MM.1S (cell line): ENCODE results near the gene DMRTA2.

ENCODE experiments used
- DNase-seq: peaks from one replicate; pipeline ENCODE4 v3.0.0-alpha.2; 2015
- H2AFZ ChIP-seq: fragments of 300-600 bp; sonication (generic); 2 replicates; pipeline ENCODE4 v1.6.0; 2016; ENCODE audit warnings: antibody characterized with exemption, low read length
- H3F3A ChIP-seq: fragments of 300-600 bp; sonication (generic); 2 replicates; pipeline ENCODE4 v1.6.1; 2016; ENCODE audit warnings: mild to moderate bottlenecking, antibody characterized with exemption, low read length, moderate library complexity, mixed read lengths; ENCODE audit not compliant: insufficient read depth
- H3K27ac ChIP-seq: fragments of 300-600 bp; sonication (generic); 2 replicates; pipeline ENCODE4 v1.5.1; 2016; ENCODE audit warnings: mild to moderate bottlenecking, low read length
- H3K27me3 ChIP-seq: fragments of 300-600 bp; sonication (generic); replicated peaks from 2 replicates; pipeline ENCODE4 v1.6.0; 2016; ENCODE audit warnings: low read length; ENCODE audit not compliant: insufficient read depth
- H3K36me3 ChIP-seq: fragments of 300-600 bp; sonication (generic); replicated peaks from 2 replicates; pipeline ENCODE4 v1.6.1; 2016; ENCODE audit warnings: mild to moderate bottlenecking, low read length, mixed read lengths; ENCODE audit not compliant: insufficient read depth
- H3K4me1 ChIP-seq: fragments of 300-600 bp; sonication (generic); 2 replicates; pipeline ENCODE4 v1.6.1; 2016; ENCODE audit warnings: low read length, mixed read lengths
- H3K4me2 ChIP-seq: fragments of 300-600 bp; sonication (generic); 2 replicates; pipeline ENCODE4 v1.6.0; 2016; ENCODE audit warnings: low read depth, low read length
- H3K4me3 ChIP-seq: fragments of 300-600 bp; sonication (generic); 2 replicates; pipeline ENCODE4 v1.5.1; 2016; ENCODE audit warnings: low read length, mixed read lengths
- H3K79me2 ChIP-seq: fragments of 300-600 bp; sonication (generic); 2 replicates; pipeline ENCODE4 v1.6.1; 2016; ENCODE audit warnings: mixed run types, low read length, mixed read lengths
- H3K9ac ChIP-seq: fragments of 300-600 bp; sonication (generic); 2 replicates; pipeline ENCODE4 v1.6.1; 2016; ENCODE audit warnings: low read length, mixed read lengths
- H3K9me2 ChIP-seq: fragments of 300-600 bp; sonication (generic); replicated peaks from 2 replicates; pipeline ENCODE4 v1.6.1; 2016; ENCODE audit warnings: mild to moderate bottlenecking, low read length, mixed read lengths; ENCODE audit not compliant: insufficient read depth
- H3K9me3 ChIP-seq: fragments of 300-600 bp; sonication (generic); replicated peaks from 2 replicates; pipeline ENCODE4 v1.6.1; 2016; ENCODE audit warnings: mild to moderate bottlenecking, low read length, mixed read lengths; ENCODE audit not compliant: insufficient read depth
- H4K20me1 ChIP-seq: fragments of 300-600 bp; sonication (generic); 2 replicates; pipeline ENCODE4 v1.6.1; 2016; ENCODE audit warnings: mild to moderate bottlenecking, low read length, moderate library complexity, mixed read lengths; ENCODE audit not compliant: insufficient read depth
- EZH2 ChIP-seq: fragments of 300-600 bp; sonication (generic); optimal IDR thresholded peaks from 2 replicates; pipeline ENCODE3; 2017; ENCODE audit warnings: low read depth, mild to moderate bottlenecking, antibody characterized with exemption, low read length, mixed read lengths
- EZH2phosphoT487 ChIP-seq: fragments of 300-600 bp; sonication (generic); IDR thresholded peaks from 2 replicates; pipeline ENCODE4 v1.6.1; 2018; ENCODE audit warnings: antibody characterized with exemption, low read length
- TF ChIP-seq, protein P1 (sequence below): fragments of 300-600 bp; sonication (generic); IDR thresholded peaks from 2 replicates; pipeline ENCODE4 v1.5.1; 2016; ENCODE audit warnings: antibody characterized with exemption, low read length, mixed read lengths

DMRTA2 gene

DNA sequence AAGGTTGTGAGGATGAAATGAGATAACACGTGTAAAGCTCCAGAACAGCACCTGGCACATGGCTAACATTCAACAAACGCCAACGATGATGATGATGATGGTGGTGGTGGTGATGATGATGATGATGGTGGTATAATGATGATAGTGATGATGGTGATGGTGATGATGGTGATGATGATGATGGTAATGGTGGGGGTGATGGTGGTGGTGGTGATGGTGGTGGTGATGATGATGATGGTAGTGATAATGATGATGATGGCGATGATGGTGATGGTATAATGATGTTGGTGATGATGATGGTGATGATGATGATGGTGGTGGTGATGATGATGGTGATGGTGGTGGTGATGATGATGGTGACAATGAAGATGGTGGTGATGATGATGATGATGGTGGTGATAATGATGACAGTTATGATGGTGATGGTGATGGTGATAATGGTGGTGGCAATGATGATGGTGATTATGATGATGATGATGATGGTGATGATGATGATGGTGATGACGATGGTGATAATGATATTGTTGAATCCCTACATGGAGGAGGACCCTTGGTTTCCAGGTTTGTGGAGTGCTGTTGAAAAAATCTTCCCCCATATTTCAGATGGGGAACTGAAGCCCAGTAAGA lies 54.1 kb downstream of the DMRTA2 start:
- no peaks in the 10 kb centered on the region for H3K79me2 ChIP-seq
- no peak overlapping the region for H3K27ac ChIP-seq
- H3K4me3 ChIP-seq = no peak overlapping the region
- H3K36me3 ChIP-seq = no peaks in the 10 kb centered on the region
- no peaks in the 10 kb centered on the region for H3K27me3 ChIP-seq
- H2AFZ ChIP-seq = no peak overlapping the region
- H3K9me3 ChIP-seq = no peaks in the 10 kb centered on the region
- H3K9me2 ChIP-seq = no peaks in the 10 kb centered on the region
- H4K20me1 ChIP-seq = no peaks in the 10 kb centered on the region
- H3K4me2 ChIP-seq = peak overlapping the region; percentile 30; the same call in 1 of the 2 replicates
- TF ChIP-seq EZH2 (no peak), EZH2phosphoT487 (no peak)
- TF ChIP-seq, protein P1, sequence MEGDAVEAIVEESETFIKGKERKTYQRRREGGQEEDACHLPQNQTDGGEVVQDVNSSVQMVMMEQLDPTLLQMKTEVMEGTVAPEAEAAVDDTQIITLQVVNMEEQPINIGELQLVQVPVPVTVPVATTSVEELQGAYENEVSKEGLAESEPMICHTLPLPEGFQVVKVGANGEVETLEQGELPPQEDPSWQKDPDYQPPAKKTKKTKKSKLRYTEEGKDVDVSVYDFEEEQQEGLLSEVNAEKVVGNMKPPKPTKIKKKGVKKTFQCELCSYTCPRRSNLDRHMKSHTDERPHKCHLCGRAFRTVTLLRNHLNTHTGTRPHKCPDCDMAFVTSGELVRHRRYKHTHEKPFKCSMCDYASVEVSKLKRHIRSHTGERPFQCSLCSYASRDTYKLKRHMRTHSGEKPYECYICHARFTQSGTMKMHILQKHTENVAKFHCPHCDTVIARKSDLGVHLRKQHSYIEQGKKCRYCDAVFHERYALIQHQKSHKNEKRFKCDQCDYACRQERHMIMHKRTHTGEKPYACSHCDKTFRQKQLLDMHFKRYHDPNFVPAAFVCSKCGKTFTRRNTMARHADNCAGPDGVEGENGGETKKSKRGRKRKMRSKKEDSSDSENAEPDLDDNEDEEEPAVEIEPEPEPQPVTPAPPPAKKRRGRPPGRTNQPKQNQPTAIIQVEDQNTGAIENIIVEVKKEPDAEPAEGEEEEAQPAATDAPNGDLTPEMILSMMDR = no peak
- no peak overlapping the region for H3K9ac ChIP-seq
- DNase-seq = no peak
- no peaks in the 10 kb centered on the region for H3K4me1 ChIP-seq
- no peaks in the 10 kb centered on the region for H3F3A ChIP-seq

DNA sequence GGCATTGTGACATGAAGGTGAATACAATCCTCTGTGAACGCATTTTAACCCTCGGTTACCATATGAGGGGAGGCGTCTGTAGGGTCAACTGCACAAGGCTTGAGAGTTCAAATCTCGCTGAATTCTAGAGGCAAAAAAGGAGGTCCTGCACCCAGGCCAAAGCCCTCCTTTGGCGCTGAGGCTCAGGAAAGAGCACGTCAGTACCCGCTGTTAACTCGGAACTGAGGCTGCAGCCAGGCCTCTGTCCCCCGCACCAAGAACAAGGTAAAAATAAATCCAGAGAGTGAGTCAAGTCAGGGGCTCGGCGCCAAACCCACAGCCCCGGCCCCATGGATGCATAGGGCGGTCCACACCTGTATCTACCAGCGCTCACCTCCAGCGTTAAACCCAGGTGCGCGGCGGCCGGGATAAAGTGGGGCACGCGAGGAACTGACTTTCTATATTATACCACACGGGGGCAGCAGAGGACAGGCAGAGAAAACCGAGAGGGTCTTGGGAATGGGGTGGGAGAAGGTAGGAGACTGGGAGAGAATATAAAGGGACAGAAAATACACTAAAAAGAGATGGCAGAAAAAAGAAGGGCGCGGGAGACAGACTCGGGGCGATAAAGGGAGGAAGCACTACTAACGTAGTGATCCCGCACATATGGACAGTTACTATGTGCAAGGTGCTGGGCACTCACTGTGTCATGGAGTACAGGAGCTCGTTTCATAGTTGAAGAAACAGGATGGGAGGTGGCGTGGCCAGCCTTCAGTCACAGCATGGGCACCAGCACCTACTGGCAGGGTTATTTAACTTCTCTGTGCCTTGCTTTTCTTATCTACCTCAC lies 54.9 kb downstream of the DMRTA2 start:
- no peak overlapping the region for H2AFZ ChIP-seq
- no peaks in the 10 kb centered on the region for H3K79me2 ChIP-seq
- no peaks in the 10 kb centered on the region for H3F3A ChIP-seq
- H3K9ac ChIP-seq = no peak overlapping the region
- TF ChIP-seq EZH2phosphoT487 = no peak
- TF ChIP-seq, protein P1 = peak; percentile 75
- no peaks in the 10 kb centered on the region for H3K9me3 ChIP-seq
- DNase-seq = peak; percentile 26
- no peak overlapping the region for H3K27ac ChIP-seq
- H3K4me3 ChIP-seq = no peak overlapping the region
- H3K36me3 ChIP-seq = no peaks in the 10 kb centered on the region
- peak overlapping the region; percentile 30; the same call in 1 of the 2 replicates for H3K4me2 ChIP-seq
- H4K20me1 ChIP-seq = no peaks in the 10 kb centered on the region
- H3K4me1 ChIP-seq = no peaks in the 10 kb centered on the region
- no peaks in the 10 kb centered on the region for H3K27me3 ChIP-seq
- no peaks in the 10 kb centered on the region for H3K9me2 ChIP-seq
